ENCODE results near the gene ARID1B.

ARID1B gene

GRCh38 chr6:156850353-156850752 is 73.2 kb downstream of the ARID1B start:
- no peak for DNase-seq (ENCODE audit: low read depth in 2 of 2)

- DNase-seq (ENCODE audit: low read depth in 2 of 2): no peak
Observed at GRCh38 chr6:156851454-156851921, 74.3 kb downstream of the ARID1B start.

GRCh38 chr6:156852147-156852857 is 75.1 kb downstream of the ARID1B start:
- no peak for DNase-seq (ENCODE audit: low read depth in 2 of 2)

- no peak for DNase-seq (ENCODE audit: low read depth in 2 of 2)
Observed at GRCh38 chr6:156852858-156853216, 75.7 kb downstream of the ARID1B start.

GRCh38 chr6:156853733-156854132 is 76.6 kb downstream of the ARID1B start:
- no peak for DNase-seq (ENCODE audit: low read depth in 2 of 2)

- DNase-seq (ENCODE audit: low read depth in 2 of 2): no peak
Observed at GRCh38 chr6:156854466-156855161, 77.4 kb downstream of the ARID1B start.

GRCh38 chr6:156857573-156857972 is 80.4 kb downstream of the ARID1B start:
- DNase-seq (ENCODE audit: low read depth in 2 of 2): no peak

GRCh38 chr6:156859686-156860085 is 82.5 kb downstream of the ARID1B start:
- no peak for DNase-seq (ENCODE audit: low read depth in 2 of 2)

GRCh38 chr6:156862711-156863110 is 85.5 kb downstream of the ARID1B start:
- DNase-seq (ENCODE audit: low read depth in 2 of 2): no peak

GRCh38 chr6:156863504-156863903 is 86.3 kb downstream of the ARID1B start:
- DNase-seq (ENCODE audit: low read depth in 2 of 2): no peak

GRCh38 chr6:156864557-156864956 is 87.4 kb downstream of the ARID1B start:
- DNase-seq (ENCODE audit: low read depth in 2 of 2): no peak

- no peak for DNase-seq (ENCODE audit: low read depth in 2 of 2)
Observed at GRCh38 chr6:156865019-156865629, 87.9 kb downstream of the ARID1B start.

GRCh38 chr6:156866220-156867015 is 89.2 kb downstream of the ARID1B start:
- no peak for DNase-seq (ENCODE audit: low read depth in 2 of 2)

- no peak for DNase-seq (ENCODE audit: low read depth in 2 of 2)
Observed at GRCh38 chr6:156867121-156867520, 89.9 kb downstream of the ARID1B start.

- no peak for DNase-seq (ENCODE audit: low read depth in 2 of 2)
Observed at GRCh38 chr6:156868385-156868784, 91.2 kb downstream of the ARID1B start.

GRCh38 chr6:156869980-156870398 is 92.8 kb downstream of the ARID1B start:
- DNase-seq (ENCODE audit: low read depth in 2 of 2): no peak

GRCh38 chr6:156870924-156871539 is 93.9 kb downstream of the ARID1B start:
- DNase-seq (ENCODE audit: low read depth in 2 of 2): no peak

- no peak for DNase-seq (ENCODE audit: low read depth in 2 of 2)
Observed at GRCh38 chr6:156872903-156873302, 95.7 kb downstream of the ARID1B start.

GRCh38 chr6:156873654-156874380 is 96.6 kb downstream of the ARID1B start:
- no peak for DNase-seq (ENCODE audit: low read depth in 2 of 2)

GRCh38 chr6:156875062-156875461 is 97.9 kb downstream of the ARID1B start:
- DNase-seq (ENCODE audit: low read depth in 2 of 2): no peak

- DNase-seq (ENCODE audit: low read depth in 2 of 2): no peak
Observed at GRCh38 chr6:156876302-156876701, 99.1 kb downstream of the ARID1B start.

Data from stimulated activated CD8-positive, alpha-beta memory T cell treated with anti-CD3 and anti-CD28 coated beads, Interleukin-2, amount 100 ng/mL, for 1 hour (primary cell).